SK-N-MC (cell line): Measurements from ENCODE around the gene FAM20C.

Source experiments
- EZH2 ChIP-seq: fragments of 200-600 bp; sonication (generic); IDR thresholded peaks from one replicate; pipeline ENCODE4 v1.6.1; 2017; ENCODE audit warnings: antibody characterized with exemption
- FOXP2 ChIP-seq: optimal IDR thresholded peaks from 2 replicates; pipeline ENCODE3; 2011; ENCODE audit warnings: mild to moderate bottlenecking, moderate library complexity; ENCODE audit not compliant: insufficient read depth; ENCODE audit errors: extremely low read length, control extremely low read depth
- POLR2AphosphoS5 ChIP-seq: IDR thresholded peaks from 2 replicates; pipeline ENCODE4 v1.6.1; 2012; ENCODE audit warnings: mild to moderate bottlenecking, low read depth, low read length, borderline replicate concordance

GRCh38 chr7:211033-211714 lies 18.8 kb downstream of the FAM20C start:
- no peak for TF ChIP-seq EZH2
- no peak for TF ChIP-seq POLR2AphosphoS5
- no peak for TF ChIP-seq FOXP2
